Neural progenitor cell (in vitro differentiated cells): Measurements from ENCODE around the gene CCDC107. TPM values are rescaled to one million over a fixed set of nuclear protein-coding genes. Genes with fewer than 3 reads are reported as not detected.
"Not testable (repeated sequence)": the region's sequence is repeated elsewhere in the genome, so short reads cannot be mapped to it uniquely, and the experiment has no call there.

Experiments
- DNase-seq: peaks from one replicate; pipeline ENCODE4 v3.0.0-alpha.2; 2016; ENCODE audit warnings: low spot score
- H2AFZ ChIP-seq: fragments of 200-600 bp; sonication (generic); replicated peaks from 2 replicates; pipeline ENCODE4 v1.6.1; 2016; ENCODE audit warnings: antibody characterized with exemption
- H3F3A ChIP-seq: fragments of 200-600 bp; sonication (generic); 2 replicates; pipeline ENCODE4 v1.6.1; 2016; ENCODE audit warnings: antibody characterized with exemption, low read depth
- H3K27ac ChIP-seq: fragments of 200-600 bp; sonication (generic); 2 replicates; pipeline ENCODE4 v1.5.1; 2016; ENCODE audit warnings: mild to moderate bottlenecking
- H3K27me3 ChIP-seq: fragments of 200-600 bp; sonication (generic); 2 replicates; pipeline ENCODE4 v1.6.1; 2016; ENCODE audit warnings: mild to moderate bottlenecking, moderate library complexity
- H3K36me3 ChIP-seq: fragments of 200-600 bp; sonication (generic); 2 replicates; pipeline ENCODE4 v1.5.1; 2016
- H3K4me1 ChIP-seq: fragments of 200-600 bp; sonication (generic); 2 replicates; pipeline ENCODE4 v1.6.1; 2016; ENCODE audit warnings: mixed run types
- H3K4me2 ChIP-seq: fragments of 200-600 bp; sonication (generic); 2 replicates; pipeline ENCODE4 v1.6.1; 2016
- H3K4me3 ChIP-seq: fragments of 200-600 bp; sonication (generic); 2 replicates; pipeline ENCODE4 v1.5.1; 2016
- H3K79me2 ChIP-seq: fragments of 200-600 bp; sonication (generic); 2 replicates; pipeline ENCODE4 v1.6.1; 2016; ENCODE audit warnings: low read depth
- H3K9ac ChIP-seq: fragments of 200-600 bp; sonication (generic); 2 replicates; pipeline ENCODE4 v1.6.1; 2016
- H3K9me3 ChIP-seq: fragments of 200-600 bp; sonication (generic); 2 replicates; pipeline ENCODE4 v1.5.1; 2016; ENCODE audit warnings: low read depth
- H4K20me1 ChIP-seq: fragments of 200-600 bp; sonication (generic); 2 replicates; pipeline ENCODE4 v1.6.1; 2016; ENCODE audit warnings: low read depth
- H3K27ac Mint-ChIP-seq: 3 replicates; pipeline ENCODE4 v1.8.0; 2021; ENCODE audit warnings: mixed read lengths
- H3K27me3 Mint-ChIP-seq: 2 replicates; pipeline ENCODE4 v1.8.0; 2022; ENCODE audit warnings: low read depth, mild to moderate bottlenecking, inconsistent platforms, moderate library complexity, mixed read lengths; ENCODE audit not compliant: insufficient read depth
- H3K36me3 Mint-ChIP-seq: 3 replicates; pipeline ENCODE4 v1.8.0; 2021; ENCODE audit warnings: mixed read lengths
- H3K4me1 Mint-ChIP-seq: 3 replicates; pipeline ENCODE4 v1.8.0; 2021; ENCODE audit warnings: mixed read lengths
- H3K4me3 Mint-ChIP-seq: 3 replicates; pipeline ENCODE4 v1.8.0; 2021; ENCODE audit warnings: mild to moderate bottlenecking, moderate library complexity, mixed read lengths
- H3K9me3 Mint-ChIP-seq: 3 replicates; pipeline ENCODE4 v1.8.0; 2020; ENCODE audit warnings: mixed read lengths
- CTCF ChIP-seq: fragments of 200-600 bp; sonication (generic); IDR thresholded peaks from 2 replicates; pipeline ENCODE4 v1.5.1; 2017; ENCODE audit warnings: antibody characterized with exemption, mild to moderate bottlenecking
- EZH2 ChIP-seq: fragments of 200-600 bp; sonication (generic); IDR thresholded peaks from 2 replicates; pipeline ENCODE4 v1.6.1; 2017; ENCODE audit warnings: antibody characterized with exemption, mild to moderate bottlenecking, moderate library complexity
- EZH2phosphoT487 ChIP-seq: fragments of 200-600 bp; sonication (generic); IDR thresholded peaks from 2 replicates; pipeline ENCODE4 v1.6.1; 2017; ENCODE audit warnings: antibody characterized with exemption
- total RNA-seq: library from RNA; depleted of rRNA; stranded (reverse); fragments of >200 nt; gene quantifications from 2 replicates; pipeline ENCODE4 v1.2.3, GENCODE V29; 2015; ENCODE audit warnings: low replicate concordance

The CCDC107 gene
- total RNA-seq, 1 donor from 2014 or later = 3.8 TPM

GRCh38 chr9:35636135-35636876, 21.8 kb upstream of the CCDC107 start:
- Histone ChIP-seq H3K4me3 (no peak overlapping the region), H3K4me1 (no peaks in the 10 kb centered on the region), H3K9me3 (no peaks in the 10 kb centered on the region), H3K27ac (no peak overlapping the region), H3K79me2 (no peaks in the 10 kb centered on the region), H3K36me3 (no peaks in the 10 kb centered on the region), H3K4me2 (no peak overlapping the region), H4K20me1 (no peaks in the 10 kb centered on the region), H3F3A (no peaks in the 10 kb centered on the region), H2AFZ (no peak overlapping the region), H3K9ac (no peak overlapping the region), H3K27me3 (no peaks in the 10 kb centered on the region)
- Mint-ChIP-seq H3K4me1 (no peaks in the 10 kb centered on the region), H3K27ac (no peak overlapping the region), H3K4me3 (no peak overlapping the region), H3K36me3 (peaks cover 7% of the 10 kb centered on the region), H3K9me3 (peaks cover 6% of the 10 kb centered on the region), H3K27me3 (no peaks in the 10 kb centered on the region)
- no peak for DNase-seq
- TF ChIP-seq EZH2phosphoT487 (no peak), EZH2 (no peak), CTCF (no peak)

GRCh38 chr9:35636877-35637246, 21.2 kb upstream of the CCDC107 start:
- not testable (repeated sequence) for H3K9ac ChIP-seq, H3K4me3 ChIP-seq, DNase-seq, H3F3A ChIP-seq, H3K9me3 ChIP-seq, H4K20me1 ChIP-seq, H3K27ac ChIP-seq, H3K27me3 ChIP-seq, H3K27ac Mint-ChIP-seq, H3K4me1 Mint-ChIP-seq, H2AFZ ChIP-seq, H3K9me3 Mint-ChIP-seq, H3K36me3 ChIP-seq, H3K4me1 ChIP-seq, H3K4me3 Mint-ChIP-seq, H3K4me2 ChIP-seq, H3K79me2 ChIP-seq, H3K27me3 Mint-ChIP-seq
- H3K36me3 Mint-ChIP-seq = peaks cover 11% of the 10 kb centered on the region

- not testable (repeated sequence) for H3K4me3 Mint-ChIP-seq, H3K79me2 ChIP-seq, H3K27ac Mint-ChIP-seq, H3K9ac ChIP-seq, H3K9me3 ChIP-seq, H3K4me2 ChIP-seq, H3K36me3 ChIP-seq, DNase-seq, H3K27me3 Mint-ChIP-seq, H3K9me3 Mint-ChIP-seq, H3K4me1 ChIP-seq, H3K4me1 Mint-ChIP-seq, H3K4me3 ChIP-seq, H3K27ac ChIP-seq, H3F3A ChIP-seq, H4K20me1 ChIP-seq, H2AFZ ChIP-seq, H3K27me3 ChIP-seq
- peaks cover 11% of the 10 kb centered on the region for H3K36me3 Mint-ChIP-seq
These were observed 20.6 kb upstream of the CCDC107 start for GRCh38 chr9:35637427-35637955.

GRCh38 chr9:35638751-35639150, 19.3 kb upstream of the CCDC107 start:
- H3K79me2 ChIP-seq, H3K27me3 ChIP-seq, H3K9me3 ChIP-seq, H3K27me3 Mint-ChIP-seq, H3K9ac ChIP-seq, H3K4me3 ChIP-seq, H3K4me3 Mint-ChIP-seq, H3K9me3 Mint-ChIP-seq, H4K20me1 ChIP-seq, H3F3A ChIP-seq, H3K27ac Mint-ChIP-seq, H3K36me3 ChIP-seq, H3K4me2 ChIP-seq, H2AFZ ChIP-seq, H3K4me1 Mint-ChIP-seq, H3K27ac ChIP-seq, H3K4me1 ChIP-seq, DNase-seq: not testable (repeated sequence)
- H3K36me3 Mint-ChIP-seq = peaks cover 11% of the 10 kb centered on the region

GRCh38 chr9:35639225-35639624, 18.9 kb upstream of the CCDC107 start:
- not testable (repeated sequence) for H3K4me3 Mint-ChIP-seq, H3K4me1 ChIP-seq, H3K9me3 Mint-ChIP-seq, H3K27ac Mint-ChIP-seq, H3K79me2 ChIP-seq, H3K4me1 Mint-ChIP-seq, H3F3A ChIP-seq, H3K36me3 ChIP-seq, H4K20me1 ChIP-seq, H3K9me3 ChIP-seq, H2AFZ ChIP-seq, DNase-seq, H3K27me3 Mint-ChIP-seq, H3K4me2 ChIP-seq, H3K4me3 ChIP-seq, H3K27ac ChIP-seq, H3K27me3 ChIP-seq, H3K9ac ChIP-seq
- H3K36me3 Mint-ChIP-seq = peaks cover 11% of the 10 kb centered on the region
